ENCODE results near the gene SET. TPM values are rescaled to one million over a fixed set of nuclear protein-coding genes. Genes with fewer than 3 reads are reported as not detected.

Gene SET
- total and polyA plus RNA-seq, 2 of the 13 experiments (the other 11 are each of a cell fraction or from before 2014, with no cell fraction given): 94.2 to 611 TPM

DNA sequence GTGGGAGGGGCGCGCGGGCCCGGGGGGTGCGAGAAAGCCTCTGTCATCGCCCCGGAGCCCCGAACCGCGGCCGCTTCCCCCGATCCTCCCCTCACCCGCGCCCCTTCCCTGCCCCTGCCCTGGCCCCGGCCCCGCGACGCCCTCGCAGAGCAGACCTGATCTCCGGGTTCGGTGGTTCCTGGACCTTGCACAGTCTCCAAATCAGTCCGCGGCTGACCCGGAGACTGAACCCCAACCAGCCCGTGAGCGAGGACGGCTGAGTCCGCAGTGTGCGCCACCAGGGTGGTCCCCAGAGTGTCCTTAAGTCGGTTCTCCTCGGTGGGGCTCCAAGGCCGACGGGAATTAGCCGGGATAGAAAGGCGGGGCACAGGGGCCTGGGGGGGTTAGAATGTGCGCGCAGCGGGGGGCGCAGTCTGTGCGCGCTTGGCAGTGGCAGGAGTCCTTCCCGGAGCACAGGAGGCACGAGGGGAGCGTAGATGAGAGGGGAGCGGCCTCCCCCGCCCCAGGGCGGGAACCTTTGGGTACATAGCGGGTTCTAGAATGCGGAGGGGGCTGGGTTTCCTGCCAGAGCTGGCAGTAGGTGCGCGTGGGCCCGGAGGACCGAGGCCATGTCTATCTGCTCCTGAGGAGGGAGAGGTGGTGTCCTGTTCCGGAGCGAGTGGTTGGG, 14.1 kb downstream of the SET start (continued):
- TF ChIP-seq ZNF407 (CRISPR knock-in tag; IDR thresholded peaks at IDR 0.05; ENCODE audit: not compliant biosample characterization) (no peak), ZNF136 (CRISPR knock-in tag; IDR thresholded peaks at IDR 0.05; ENCODE audit: low read depth) (0 out of 2 replicates have a peak, but pooled peaks have one; percentile 61), REL (CRISPR knock-in tag; conservative IDR thresholded peaks at IDR 0.05) (no peak), ZNF597 (CRISPR knock-in tag; IDR thresholded peaks at IDR 0.05) (no peak), ZNF34 (CRISPR knock-in tag; IDR thresholded peaks at IDR 0.05; ENCODE audit: borderline replicate concordance) (no peak), ZNF512 (CRISPR knock-in tag; IDR thresholded peaks at IDR 0.05) (no peak), CREM (IDR thresholded peaks at IDR 0.05) (no peak), CREM (CRISPR knock-in tag; IDR thresholded peaks at IDR 0.05) (no peak), SMAD9 (CRISPR knock-in tag; IDR thresholded peaks at IDR 0.05) (no peak), EEA1 (CRISPR knock-in tag; IDR thresholded peaks at IDR 0.05; ENCODE audit: borderline replicate concordance) (no peak), ZFP36 (IDR thresholded peaks at IDR 0.05; ENCODE audit: borderline replicate concordance, low read depth, low read length, partially characterized antibody) (no peak)
- TF ChIP-seq, protein P1, sequence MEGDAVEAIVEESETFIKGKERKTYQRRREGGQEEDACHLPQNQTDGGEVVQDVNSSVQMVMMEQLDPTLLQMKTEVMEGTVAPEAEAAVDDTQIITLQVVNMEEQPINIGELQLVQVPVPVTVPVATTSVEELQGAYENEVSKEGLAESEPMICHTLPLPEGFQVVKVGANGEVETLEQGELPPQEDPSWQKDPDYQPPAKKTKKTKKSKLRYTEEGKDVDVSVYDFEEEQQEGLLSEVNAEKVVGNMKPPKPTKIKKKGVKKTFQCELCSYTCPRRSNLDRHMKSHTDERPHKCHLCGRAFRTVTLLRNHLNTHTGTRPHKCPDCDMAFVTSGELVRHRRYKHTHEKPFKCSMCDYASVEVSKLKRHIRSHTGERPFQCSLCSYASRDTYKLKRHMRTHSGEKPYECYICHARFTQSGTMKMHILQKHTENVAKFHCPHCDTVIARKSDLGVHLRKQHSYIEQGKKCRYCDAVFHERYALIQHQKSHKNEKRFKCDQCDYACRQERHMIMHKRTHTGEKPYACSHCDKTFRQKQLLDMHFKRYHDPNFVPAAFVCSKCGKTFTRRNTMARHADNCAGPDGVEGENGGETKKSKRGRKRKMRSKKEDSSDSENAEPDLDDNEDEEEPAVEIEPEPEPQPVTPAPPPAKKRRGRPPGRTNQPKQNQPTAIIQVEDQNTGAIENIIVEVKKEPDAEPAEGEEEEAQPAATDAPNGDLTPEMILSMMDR (CRISPR knock-in tag; IDR thresholded peaks at IDR 0.05): no peak
- TF ChIP-seq, protein P2, sequence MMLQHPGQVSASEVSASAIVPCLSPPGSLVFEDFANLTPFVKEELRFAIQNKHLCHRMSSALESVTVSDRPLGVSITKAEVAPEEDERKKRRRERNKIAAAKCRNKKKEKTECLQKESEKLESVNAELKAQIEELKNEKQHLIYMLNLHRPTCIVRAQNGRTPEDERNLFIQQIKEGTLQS (CRISPR knock-in tag; IDR thresholded peaks at IDR 0.05): no peak
